Dedifferentiated amniotic fluid mesenchymal stem cell (primary cell): ENCODE results near the gene FNDC10.
"Not testable (repeated sequence)": the region's sequence is repeated elsewhere in the genome, so short reads cannot be mapped to it uniquely, and the experiment has no call there.

Experiments used
- DNase-seq: peaks from one replicate; pipeline ENCODE4 v3.0.0-alpha.2; 2016; ENCODE audit errors: extremely low spot score

FNDC10 gene

GRCh38 chr1:1599030-1599934 lies 653 bp downstream of the FNDC10 start:
- DNase-seq: no peak

GRCh38 chr1:1598720-1599029 lies 1.3 kb downstream of the FNDC10 start:
- DNase-seq: no peak

- DNase-seq: no peak
These were observed 1.8 kb downstream of the FNDC10 start for GRCh38 chr1:1598051-1598719.

GRCh38 chr1:1597275-1597930 lies 2.5 kb downstream of the FNDC10 start:
- DNase-seq: no peak

- DNase-seq: no peak
These were observed 3.3 kb downstream of the FNDC10 start for GRCh38 chr1:1596493-1597274.

- not testable (repeated sequence) for DNase-seq
These were observed 4.6 kb downstream of the FNDC10 start for GRCh38 chr1:1595341-1595740.

- no peak for DNase-seq
These were observed 5.2 kb downstream of the FNDC10 start for GRCh38 chr1:1594602-1595260.

GRCh38 chr1:1593834-1594601 lies 5.9 kb downstream of the FNDC10 start:
- no peak for DNase-seq

GRCh38 chr1:1591452-1591851 lies 8.5 kb downstream of the FNDC10 start:
- DNase-seq: no peak

- no peak for DNase-seq
These were observed 16.5 kb downstream of the FNDC10 start for GRCh38 chr1:1583347-1584010.

GRCh38 chr1:1582585-1583346 lies 17.2 kb downstream of the FNDC10 start:
- DNase-seq: no peak

- DNase-seq: no peak
These were observed 21.5 kb downstream of the FNDC10 start for GRCh38 chr1:1578371-1578940.

- no peak for DNase-seq
These were observed 22.4 kb downstream of the FNDC10 start for GRCh38 chr1:1577367-1578011.

GRCh38 chr1:1574721-1575537 lies 25.0 kb downstream of the FNDC10 start, which contains the start of gene SSU72:
TSS of gene SSU72 (minus strand) at chr1:1574863. CDS start at chr1:1574557, 306 bp downstream.
- peak; percentile 88 for DNase-seq

GRCh38 chr1:1573843-1574720 lies 25.9 kb downstream of the FNDC10 start:
- peak; percentile 40 for DNase-seq

GRCh38 chr1:1569341-1569740 lies 30.6 kb downstream of the FNDC10 start:
- DNase-seq: no peak
